ENCODE results near the gene POLDIP3. TPM values are rescaled to one million over a fixed set of nuclear protein-coding genes. Genes with fewer than 3 reads are reported as not detected.

The POLDIP3 gene
- total RNA-seq, 1 experiment from 2014 or later, result 51.3 TPM

- Mint-ChIP-seq H3K4me1 (ENCODE audit: insufficient read depth, unreplicated experiment) (peaks cover 14% of the 10 kb centered on the region), H3K4me3 (ENCODE audit: unreplicated experiment) (no peak overlapping the region), H3K9me3 (ENCODE audit: unreplicated experiment) (no peaks in the 10 kb centered on the region), H3K27me3 (ENCODE audit: insufficient read depth, unreplicated experiment) (no peaks in the 10 kb centered on the region), H3K27ac (ENCODE audit: low read depth, unreplicated experiment) (no peak overlapping the region), H3K36me3 (ENCODE audit: insufficient read depth, unreplicated experiment) (peaks cover 55% of the 10 kb centered on the region)
- TF ChIP-seq CTCF (IDR thresholded peaks at IDR 0.05; ENCODE audit: unreplicated experiment), result no peak
- BruUV-seq (replicated peaks), result no TSS peak
- intact Hi-C loops (cut with micrococcal nuclease), result no loop called here
- CTCF ChIA-PET, result interaction anchor here (1.1 kb wide), 1 partner anchor 154 kb away, joined by 3 read pairs; no protein-coding TSS in a partner anchor
- POLR2A ChIA-PET, result interaction anchor here (1.2 to 1.7 kb wide), 2 partner anchors 10 kb away, joined by 5 to 8 read pairs; partner anchors contain the start of gene POLDIP3
- no peak for DNase-seq (ENCODE audit: unreplicated experiment)
Measured at GRCh38 chr22:42625416-42625815, 10.7 kb upstream of the POLDIP3 start.

GRCh38 chr22:42624551-42625106 lies 9.9 kb upstream of the POLDIP3 start:
- intact Hi-C loops (cut with micrococcal nuclease), result no loop called here
- H3K36me3 Mint-ChIP-seq (ENCODE audit: insufficient read depth, unreplicated experiment), result peaks cover 58% of the 10 kb centered on the region
- no peaks in the 10 kb centered on the region for H3K9me3 Mint-ChIP-seq (ENCODE audit: unreplicated experiment)
- TF ChIP-seq CTCF (IDR thresholded peaks at IDR 0.05; ENCODE audit: unreplicated experiment), result no peak
- no peaks in the 10 kb centered on the region for H3K27me3 Mint-ChIP-seq (ENCODE audit: insufficient read depth, unreplicated experiment)
- H3K27ac Mint-ChIP-seq (ENCODE audit: low read depth, unreplicated experiment), result no peak overlapping the region
- no peak for DNase-seq (ENCODE audit: unreplicated experiment)
- peaks cover 17% of the 10 kb centered on the region for H3K4me1 Mint-ChIP-seq (ENCODE audit: insufficient read depth, unreplicated experiment)
- ChIA-PET CTCF (interaction anchor here (1.1 kb wide), 1 partner anchor 155 kb away, joined by 3 read pairs; no protein-coding TSS in a partner anchor), POLR2A (interaction anchor here (1.2 to 1.7 kb wide), 2 partner anchors 9 to 10 kb away, joined by 5 to 8 read pairs; partner anchors contain the start of gene POLDIP3)
- no peak overlapping the region for H3K4me3 Mint-ChIP-seq (ENCODE audit: unreplicated experiment)
- BruUV-seq (replicated peaks), result no TSS peak

DNA sequence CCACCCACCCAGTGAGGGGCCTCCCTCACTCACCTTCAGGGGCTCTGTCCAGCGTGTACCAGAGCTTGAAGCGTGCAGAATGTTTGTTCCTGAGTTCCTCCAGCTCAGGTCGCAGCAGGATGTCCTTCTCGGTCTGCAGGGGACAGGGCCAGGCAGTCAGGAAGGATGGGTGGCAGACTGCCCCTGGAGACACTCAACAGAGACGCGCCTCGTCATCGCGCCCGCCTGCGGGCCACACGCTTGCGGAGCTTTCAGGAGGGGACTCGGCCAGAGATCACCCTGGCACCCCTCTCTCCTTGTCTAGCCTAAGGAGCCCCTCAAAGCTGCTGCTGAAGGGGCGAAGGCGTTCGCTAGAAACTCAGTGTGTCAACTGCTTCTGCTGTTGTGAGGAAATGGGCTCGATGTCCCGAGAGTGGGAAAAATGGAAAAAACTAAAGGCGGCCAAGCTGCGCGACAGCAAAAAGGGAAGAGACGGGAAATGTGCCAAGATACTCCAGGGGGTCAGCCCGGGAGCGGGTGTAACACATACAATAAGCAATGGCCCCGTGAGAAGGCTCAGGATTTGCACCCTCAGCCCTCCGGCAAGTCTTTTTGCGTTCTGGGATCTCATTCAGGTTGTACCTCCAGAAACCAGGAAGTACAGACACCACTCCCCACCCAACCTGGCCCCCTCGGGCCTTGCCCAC lies 9.2 kb upstream of the POLDIP3 start:
- no peak for TF ChIP-seq CTCF (IDR thresholded peaks at IDR 0.05; ENCODE audit: unreplicated experiment)
- intact Hi-C loops (cut with micrococcal nuclease), result no loop called here
- ChIA-PET POLR2A (interaction anchor here (4.2 kb wide), 1 partner anchor 12 kb away, joined by 44 read pairs; no protein-coding TSS in a partner anchor), CTCF (interaction anchor here (0.6 to 1.1 kb wide), 3 partner anchors 70 to 328 kb away, joined by 3 read pairs; no protein-coding TSS in a partner anchor)
- H3K4me1 Mint-ChIP-seq (ENCODE audit: insufficient read depth, unreplicated experiment), result peaks cover 17% of the 10 kb centered on the region
- H3K27ac Mint-ChIP-seq (ENCODE audit: low read depth, unreplicated experiment), result no peak overlapping the region
- no peaks in the 10 kb centered on the region for H3K9me3 Mint-ChIP-seq (ENCODE audit: unreplicated experiment)
- no peak for DNase-seq (ENCODE audit: unreplicated experiment)
- H3K27me3 Mint-ChIP-seq (ENCODE audit: insufficient read depth, unreplicated experiment), result no peaks in the 10 kb centered on the region
- no peak overlapping the region for H3K4me3 Mint-ChIP-seq (ENCODE audit: unreplicated experiment)
- BruUV-seq (replicated peaks), result no TSS peak
- peaks cover 57% of the 10 kb centered on the region for H3K36me3 Mint-ChIP-seq (ENCODE audit: insufficient read depth, unreplicated experiment)

DNA sequence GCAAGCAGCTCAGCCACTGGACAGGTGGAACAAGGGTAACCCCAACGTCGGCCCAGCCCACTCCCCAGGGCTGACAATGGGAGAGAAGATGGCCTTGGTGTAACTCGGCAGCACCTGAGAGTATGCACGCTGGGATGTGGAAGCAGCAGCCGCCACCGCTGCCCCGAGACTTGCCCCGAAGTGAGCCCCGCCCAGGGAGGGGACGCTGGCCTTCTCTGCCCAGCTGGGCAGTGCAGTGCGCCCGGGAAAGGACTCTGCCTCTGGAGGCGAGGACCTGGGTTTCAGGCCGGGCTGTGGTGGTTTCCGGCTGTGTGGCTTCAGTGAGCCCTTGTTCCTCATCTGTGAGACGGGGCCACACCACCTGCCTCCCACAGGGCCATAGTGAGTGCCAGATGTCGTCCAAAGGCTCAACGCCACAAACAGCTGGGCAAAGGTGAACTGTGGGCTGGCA lies 8.6 kb upstream of the POLDIP3 start:
- ChIA-PET POLR2A (interaction anchor here (0.9 to 4.2 kb wide), 2 partner anchors 13 to 235 kb away, joined by 3 to 44 read pairs; no protein-coding TSS in a partner anchor), CTCF (interaction anchor here (0.6 to 3.2 kb wide), 3 partner anchors 71 to 328 kb away, joined by 3 to 13 read pairs (median 3); no protein-coding TSS in a partner anchor)
- H3K27me3 Mint-ChIP-seq (ENCODE audit: insufficient read depth, unreplicated experiment), result no peaks in the 10 kb centered on the region
- no peak for TF ChIP-seq CTCF (IDR thresholded peaks at IDR 0.05; ENCODE audit: unreplicated experiment)
- peaks cover 52% of the 10 kb centered on the region for H3K36me3 Mint-ChIP-seq (ENCODE audit: insufficient read depth, unreplicated experiment)
- intact Hi-C loops (cut with micrococcal nuclease), result no loop called here
- peaks cover 17% of the 10 kb centered on the region for H3K4me1 Mint-ChIP-seq (ENCODE audit: insufficient read depth, unreplicated experiment)
- H3K4me3 Mint-ChIP-seq (ENCODE audit: unreplicated experiment), result no peak overlapping the region
- H3K9me3 Mint-ChIP-seq (ENCODE audit: unreplicated experiment), result no peaks in the 10 kb centered on the region
- BruUV-seq (replicated peaks), result no TSS peak
- DNase-seq (ENCODE audit: unreplicated experiment), result no peak
- H3K27ac Mint-ChIP-seq (ENCODE audit: low read depth, unreplicated experiment), result no peak overlapping the region

Data from MCF 10A (cell line).